ENCODE results near the gene FSTL5. TPM values are rescaled to one million over a fixed set of nuclear protein-coding genes. Genes with fewer than 3 reads are reported as not detected.

Gene FSTL5
- total and polyA plus RNA-seq, 2 donors (not counting 3 experiments of a cell fraction or from before 2014, with no cell fraction given), result 1.3 to 1.9 TPM

- intact Hi-C loops (cut with micrococcal nuclease) (no loop called here), dilution Hi-C loops (cut with MboI; ENCODE audit: extremely low pct_ligation_motif_present, low sequenced_read_pairs) (no loop called here)
- Histone ChIP-seq H3K27ac (ENCODE audit: insufficient read depth, low read depth, low read length) (no peak overlapping the region), H3K36me3 (ENCODE audit: control insufficient read depth in 2 of 2, extremely low read depth in 1 of 2, insufficient read depth in 2 of 2, low read length in 2 of 2) (no peaks in the 10 kb centered on the region), H3K4me1 (ENCODE audit: control insufficient read depth, extremely low read depth, insufficient read depth, low read length) (no peaks in the 10 kb centered on the region), H3K79me2 (ENCODE audit: control insufficient read depth, insufficient read depth, low read length) (no peaks in the 10 kb centered on the region), H3K9me3 (replicated peaks; ENCODE audit: control insufficient read depth, insufficient read depth, low read length) (no peaks in the 10 kb centered on the region), H3K27me3 (ENCODE audit: control insufficient read depth in 2 of 2, insufficient read depth in 2 of 2, low read length in 2 of 2) (no peaks in the 10 kb centered on the region), H3K4me3 (replicated peaks in 1 of 3; ENCODE audit: insufficient read depth in 1 of 3, low read depth in 1 of 3, low read length in 3 of 3) (no peak overlapping the region), H3K4me2 (ENCODE audit: insufficient read depth, low read length) (no peak overlapping the region), H2AFZ (ENCODE audit: low read depth, low read length) (no peak overlapping the region), H4K20me1 (replicated peaks; ENCODE audit: control insufficient read depth, extremely low read depth, insufficient read depth, low read length) (no peaks in the 10 kb centered on the region), H3K9ac (replicated peaks; ENCODE audit: extremely low read depth, insufficient read depth, low read length) (no peak overlapping the region), H3K9me1 (replicated peaks; ENCODE audit: control insufficient read depth, extremely low read depth, insufficient read depth, low read length) (no peaks in the 10 kb centered on the region)
- FAIRE-seq (no peak), DNase-seq (ENCODE audit: low read depth, low spot score) (no peak)
- CTCF ChIA-PET, result interaction anchor here (1.3 kb wide), 1 partner anchor 9 kb away, joined by 3 read pairs; no protein-coding TSS in a partner anchor
- TF ChIP-seq EZH2 (IDR thresholded peaks at IDR 0.05; ENCODE audit: borderline replicate concordance, low read depth, low read length, severe bottlenecking) (no peak), MYC (IDR thresholded peaks at IDR 0.05; ENCODE audit: low read depth, low read length) (no peak), CTCF (IDR thresholded peaks at IDR 0.05; ENCODE audit: extremely low read depth in 1 of 2, insufficient read depth in 1 of 2, low read depth in 1 of 2, low read length in 2 of 2) (no peak), POLR2A (IDR thresholded peaks at IDR 0.05; ENCODE audit: low read depth, low read length) (no peak), MAX (IDR thresholded peaks at IDR 0.05; ENCODE audit: insufficient read depth, insufficient read length) (no peak), GATA2 (IDR thresholded peaks at IDR 0.05; ENCODE audit: insufficient read depth, insufficient read length, low read depth, low read length) (no peak), FOS (IDR thresholded peaks at IDR 0.05; ENCODE audit: borderline replicate concordance, insufficient read depth, low read length) (no peak), JUN (IDR thresholded peaks at IDR 0.05; ENCODE audit: borderline replicate concordance, insufficient read depth, insufficient read length, low read depth) (no peak), POLR2AphosphoS5 (IDR thresholded peaks at IDR 0.05; ENCODE audit: insufficient read depth, low read depth, low read length) (no peak)
- BruUV-seq (replicated peaks), result no TSS peak
- POLR2A ChIA-PET, result no interaction called here
Measured at GRCh38 chr4:161336621-161337020, 827.2 kb downstream of the FSTL5 start.

Measured in endothelial cell of umbilical vein (primary cell).